Activated CD8-positive, alpha-beta T cell treated with anti-CD3 and anti-CD28 coated beads, Interleukin-2, amount 10 ng/mL, durations not matched to agents 7 days and 5 days (primary cell): Measurements from ENCODE around the gene PBX4. TPM values are rescaled to one million over a fixed set of nuclear protein-coding genes. Genes with fewer than 3 reads are reported as not detected.

Experiments
- ATAC-seq: fragments of 150-1000 bp; cut with Tn5 transposase; one replicate; pipeline ENCODE4 v1.10.0; 2021; ENCODE audit warnings: moderate library complexity
- CTCF ChIA-PET: fragments of 350-600 bp; sonication (Branson Sonifier 250); formaldehyde crosslinking; loops from one replicate; lab custom pipeline; 2021; ENCODE audit warnings: antibody characterized with exemption; lab: Charles Lee
- POLR2A ChIA-PET: fragments of 350-600 bp; sonication (Branson Sonifier 250); formaldehyde crosslinking; loops from one replicate; lab custom pipeline; 2021; ENCODE audit warnings: antibody characterized with exemption; lab: Charles Lee
- DNase-seq: peaks from one replicate; pipeline ENCODE4 v3.0.0-alpha.2; 2020
- H3K27ac Mint-ChIP-seq: one replicate; pipeline ENCODE4 v1.8.0; 2021; ENCODE audit warnings: mild to moderate bottlenecking, mixed read lengths
- H3K27me3 Mint-ChIP-seq: one replicate; pipeline ENCODE4 v1.8.0; 2021; ENCODE audit warnings: low read depth, mixed read lengths
- H3K36me3 Mint-ChIP-seq: one replicate; pipeline ENCODE4 v1.8.0; 2021; ENCODE audit warnings: low read depth, mixed read lengths
- H3K4me1 Mint-ChIP-seq: one replicate; pipeline ENCODE4 v1.8.0; 2021; ENCODE audit warnings: low read depth, mixed read lengths
- H3K4me3 Mint-ChIP-seq: one replicate; pipeline ENCODE4 v1.8.0; 2021; ENCODE audit warnings: mild to moderate bottlenecking, mixed read lengths
- H3K9me3 Mint-ChIP-seq: one replicate; pipeline ENCODE4 v1.8.0; 2022; ENCODE audit warnings: mixed read lengths; ENCODE audit not compliant: insufficient read depth
- total RNA-seq, 2 experiments: library from RNA; stranded (reverse); gene quantifications; one replicate each; pipeline ENCODE4 v1.2.3, GENCODE V29; 2021

PBX4 gene
- total RNA-seq, 2 experiments from 2014 or later: 33.8 to 34.1 TPM

- ChIA-PET POLR2A (no interaction called here), CTCF (interaction anchor here (1.4 to 1.6 kb wide), 2 partner anchors 9 to 17 kb away, joined by 3 read pairs; no protein-coding TSS in a partner anchor)
- ATAC-seq (no peak), DNase-seq (no peak)
- no peaks in the 10 kb centered on the region for H3K36me3 Mint-ChIP-seq
- no peak overlapping the region for H3K4me3 Mint-ChIP-seq
- H3K27ac Mint-ChIP-seq: no peak overlapping the region
- H3K9me3 Mint-ChIP-seq: no peaks in the 10 kb centered on the region
- H3K27me3 Mint-ChIP-seq: peaks cover 13% of the 10 kb centered on the region
- peaks cover 31% of the 10 kb centered on the region for H3K4me1 Mint-ChIP-seq
Observed at GRCh38 chr19:19537075-19538048, 81.1 kb downstream of the PBX4 start.

- Mint-ChIP-seq H3K4me3 (no peak overlapping the region), H3K9me3 (no peaks in the 10 kb centered on the region), H3K27ac (no peak overlapping the region), H3K36me3 (peaks cover 9% of the 10 kb centered on the region), H3K27me3 (peaks cover 11% of the 10 kb centered on the region), H3K4me1 (peaks cover 20% of the 10 kb centered on the region)
- POLR2A ChIA-PET: interaction anchor here (0.9 to 2.2 kb wide), 2 partner anchors 19 to 70 kb away, joined by 3 to 8 read pairs; partner anchors contain the start of genes NDUFA13 and TSSK6
- ATAC-seq (no peak), DNase-seq (no peak)
- CTCF ChIA-PET: interaction anchor here (1.4 kb wide), 1 partner anchor 108 kb away, joined by 6 read pairs; the partner anchor contains the start of gene GMIP
Observed at GRCh38 chr19:19535311-19536191, 82.9 kb downstream of the PBX4 start.

GRCh38 chr19:19534556-19535265, 83.8 kb downstream of the PBX4 start:
- no peak for DNase-seq
- peaks cover 11% of the 10 kb centered on the region for H3K36me3 Mint-ChIP-seq
- POLR2A ChIA-PET: interaction anchor here (0.9 to 2.2 kb wide), 2 partner anchors 19 to 71 kb away, joined by 3 to 8 read pairs; partner anchors contain the start of genes NDUFA13 and TSSK6

GRCh38 chr19:19533841-19534240, 84.6 kb downstream of the PBX4 start:
- Mint-ChIP-seq H3K9me3 (no peaks in the 10 kb centered on the region), H3K27me3 (peaks cover 8% of the 10 kb centered on the region), H3K4me3 (no peak overlapping the region), H3K36me3 (peaks cover 15% of the 10 kb centered on the region), H3K27ac (no peak overlapping the region), H3K4me1 (peaks cover 16% of the 10 kb centered on the region)
- ATAC-seq (no peak), DNase-seq (no peak)
- CTCF ChIA-PET: interaction anchor here (2.7 kb wide), 1 partner anchor 18 kb away, joined by 18 read pairs; no protein-coding TSS in a partner anchor
- POLR2A ChIA-PET: no interaction called here

More at GRCh38 chr19:19534556-19535265, 83.8 kb downstream of the PBX4 start:
- CTCF ChIA-PET: interaction anchor here (1.4 kb wide), 1 partner anchor 109 kb away, joined by 6 read pairs; the partner anchor contains the start of gene GMIP
- Mint-ChIP-seq H3K9me3 (no peaks in the 10 kb centered on the region), H3K4me3 (no peak overlapping the region), H3K27ac (no peak overlapping the region), H3K27me3 (peaks cover 10% of the 10 kb centered on the region), H3K4me1 (peaks cover 18% of the 10 kb centered on the region)
- ATAC-seq: no peak

GRCh38 chr19:19532806-19533701, 85.4 kb downstream of the PBX4 start:
- Mint-ChIP-seq H3K36me3 (peaks cover 19% of the 10 kb centered on the region), H3K4me1 (peaks cover 13% of the 10 kb centered on the region), H3K4me3 (no peak overlapping the region), H3K27me3 (peaks cover 3% of the 10 kb centered on the region), H3K9me3 (no peaks in the 10 kb centered on the region), H3K27ac (no peak overlapping the region)
- ChIA-PET CTCF (interaction anchor here (0.6 to 2.7 kb wide), 43 partner anchors 8 to 426 kb away, joined by 3 to 29 read pairs (median 5); partner anchors contain the start of genes ATP13A1, GMIP, LPAR2 and NDUFA13), POLR2A (interaction anchor here (0.7 to 2.0 kb wide), 4 partner anchors 10 to 168 kb away, joined by 3 to 14 read pairs (median 4); partner anchors contain the start of genes GMIP and ZNF101)
- ATAC-seq (no peak), DNase-seq (no peak)

GRCh38 chr19:19531951-19532805, 86.3 kb downstream of the PBX4 start:
- Mint-ChIP-seq H3K4me3 (no peak overlapping the region), H3K27me3 (peaks cover 3% of the 10 kb centered on the region), H3K9me3 (no peaks in the 10 kb centered on the region), H3K36me3 (peaks cover 21% of the 10 kb centered on the region), H3K4me1 (peaks cover 10% of the 10 kb centered on the region), H3K27ac (no peak overlapping the region)
- ChIA-PET CTCF (interaction anchor here (0.6 to 2.7 kb wide), 49 partner anchors 9 to 521 kb away, joined by 3 to 29 read pairs (median 5); partner anchors contain the start of genes ATP13A1, GMIP, LPAR2 and NDUFA13), POLR2A (interaction anchor here (0.6 to 2.0 kb wide), 7 partner anchors 11 to 137 kb away, joined by 3 to 14 read pairs (median 4); partner anchors contain the start of genes ATP13A1, GMIP and ZNF101)
- peak; percentile 87 for ATAC-seq
- peak; percentile 88 for DNase-seq

- H3K27me3 Mint-ChIP-seq: no peaks in the 10 kb centered on the region
- H3K4me3 Mint-ChIP-seq: no peak overlapping the region
- ChIA-PET POLR2A (interaction anchor here (1.0 to 1.2 kb wide), 2 partner anchors 39 to 132 kb away, joined by 3 to 4 read pairs; partner anchors contain the start of gene ATP13A1), CTCF (interaction anchor here (0.9 to 2.6 kb wide), 11 partner anchors 10 to 430 kb away, joined by 3 to 29 read pairs (median 6); partner anchors contain the start of genes GMIP and NDUFA13)
- no peak for ATAC-seq
- no peaks in the 10 kb centered on the region for H3K9me3 Mint-ChIP-seq
- H3K36me3 Mint-ChIP-seq: peaks cover 28% of the 10 kb centered on the region
- H3K27ac Mint-ChIP-seq: peak overlapping the region; percentile 19
- H3K4me1 Mint-ChIP-seq: peaks cover 18% of the 10 kb centered on the region
- no peak for DNase-seq
Observed at GRCh38 chr19:19530889-19531288, 87.6 kb downstream of the PBX4 start.

- POLR2A ChIA-PET: no interaction called here
- Mint-ChIP-seq H3K27ac (peak overlapping the region; percentile 19), H3K36me3 (peaks cover 28% of the 10 kb centered on the region), H3K27me3 (no peaks in the 10 kb centered on the region), H3K9me3 (no peaks in the 10 kb centered on the region), H3K4me1 (peaks cover 18% of the 10 kb centered on the region), H3K4me3 (no peak overlapping the region)
- CTCF ChIA-PET: interaction anchor here (0.9 to 2.4 kb wide), 5 partner anchors 14 to 428 kb away, joined by 3 to 8 read pairs (median 4); partner anchors contain the start of genes GMIP and NDUFA13
- ATAC-seq (no peak), DNase-seq (no peak)
Observed at GRCh38 chr19:19530423-19530804, 88.1 kb downstream of the PBX4 start.

GRCh38 chr19:19529783-19530422, 88.6 kb downstream of the PBX4 start:
- peaks cover 28% of the 10 kb centered on the region for H3K36me3 Mint-ChIP-seq
- H3K4me3 Mint-ChIP-seq: no peak overlapping the region
- ChIA-PET CTCF (interaction anchor here (0.9 to 2.4 kb wide), 5 partner anchors 14 to 429 kb away, joined by 3 to 8 read pairs (median 4); partner anchors contain the start of genes GMIP and NDUFA13), POLR2A (no interaction called here)
- no peaks in the 10 kb centered on the region for H3K9me3 Mint-ChIP-seq
- peaks cover 23% of the 10 kb centered on the region for H3K4me1 Mint-ChIP-seq
- no peak for ATAC-seq
- no peak overlapping the region for H3K27ac Mint-ChIP-seq
- H3K27me3 Mint-ChIP-seq: no peaks in the 10 kb centered on the region
- DNase-seq: no peak
